Right lobe of liver (tissue), 4 donors: ENCODE measurements around the gene TRAF3.

ENCODE experiments used
- POLR2A ChIP-seq: fragments of 450-650 bp; IDR thresholded peaks from one replicate; pipeline ENCODE4 v1.6.1; 2017; ENCODE audit warnings: antibody characterized with exemption, mild to moderate bottlenecking
- TF ChIP-seq, protein P1 (sequence below), 4 donors: fragments of 200-600 bp in 3 of 4; fragments of 450-650 bp in 1 of 4; IDR thresholded peaks; one replicate each; pipeline versions ENCODE4 v1.5.1 to v1.8.0; 2016 to 2022; ENCODE audit warnings: antibody characterized with exemption in 4 of 4, mild to moderate bottlenecking in 2 of 4
- donor health status: DM: no; HTN: no; CAD: no.
- donor health status: DM: no; HTN: no; CAD: no.
- donor health status: DM: no; HTN: yes; CAD: no.

DNA sequence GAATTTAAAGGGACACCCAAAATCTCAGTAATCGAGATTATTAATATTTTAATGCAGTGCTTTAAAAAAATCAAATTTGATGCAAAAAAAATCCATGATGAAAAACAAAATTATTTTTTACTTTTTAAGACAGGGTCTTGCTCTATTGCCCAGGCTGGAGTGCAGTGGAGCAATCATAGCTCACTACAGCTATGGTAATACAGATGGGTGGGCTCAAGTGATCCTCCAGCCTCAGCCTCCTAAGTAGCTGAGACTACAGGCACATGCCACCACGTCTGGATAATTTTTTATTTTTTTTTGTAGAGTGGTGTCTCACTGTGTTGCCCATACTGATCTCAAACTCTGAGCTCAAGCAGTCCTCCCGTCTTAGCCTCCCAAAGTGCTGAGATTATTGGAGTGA, 62.9 kb downstream of the TRAF3 start:
- TF ChIP-seq, protein P1, sequence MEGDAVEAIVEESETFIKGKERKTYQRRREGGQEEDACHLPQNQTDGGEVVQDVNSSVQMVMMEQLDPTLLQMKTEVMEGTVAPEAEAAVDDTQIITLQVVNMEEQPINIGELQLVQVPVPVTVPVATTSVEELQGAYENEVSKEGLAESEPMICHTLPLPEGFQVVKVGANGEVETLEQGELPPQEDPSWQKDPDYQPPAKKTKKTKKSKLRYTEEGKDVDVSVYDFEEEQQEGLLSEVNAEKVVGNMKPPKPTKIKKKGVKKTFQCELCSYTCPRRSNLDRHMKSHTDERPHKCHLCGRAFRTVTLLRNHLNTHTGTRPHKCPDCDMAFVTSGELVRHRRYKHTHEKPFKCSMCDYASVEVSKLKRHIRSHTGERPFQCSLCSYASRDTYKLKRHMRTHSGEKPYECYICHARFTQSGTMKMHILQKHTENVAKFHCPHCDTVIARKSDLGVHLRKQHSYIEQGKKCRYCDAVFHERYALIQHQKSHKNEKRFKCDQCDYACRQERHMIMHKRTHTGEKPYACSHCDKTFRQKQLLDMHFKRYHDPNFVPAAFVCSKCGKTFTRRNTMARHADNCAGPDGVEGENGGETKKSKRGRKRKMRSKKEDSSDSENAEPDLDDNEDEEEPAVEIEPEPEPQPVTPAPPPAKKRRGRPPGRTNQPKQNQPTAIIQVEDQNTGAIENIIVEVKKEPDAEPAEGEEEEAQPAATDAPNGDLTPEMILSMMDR (IDR thresholded peaks at IDR 0.05) = no peak
- TF ChIP-seq POLR2A = no peak
